Keratinocyte (primary cell): Measurements from ENCODE around the gene TUNAR. TPM values are rescaled to one million over a fixed set of nuclear protein-coding genes. Genes with fewer than 3 reads are reported as not detected.

Experiments used
- DNase-seq: peaks from one replicate; pipeline ENCODE4 v3.0.0-alpha.2; 2011; ENCODE audit warnings: low read depth, missing footprints, low spot score
- FAIRE-seq: peaks from 2 replicates; lab custom pipeline; 2011; peaks lifted over from hg19 to GRCh38; lab: Jason Lieb, UNC
- H2AFZ ChIP-seq: 2 replicates; pipeline ENCODE4 v1.6.0; 2012; ENCODE audit warnings: low read length, control low read depth, inconsistent platforms; ENCODE audit not compliant: control insufficient read depth
- H3K27ac ChIP-seq: 2 replicates; pipeline ENCODE4 v1.5.1; 2011; ENCODE audit warnings: low read length; ENCODE audit not compliant: control insufficient read depth, insufficient read depth
- H3K27me3 ChIP-seq: 3 replicates; pipeline ENCODE4 v1.6.0; 2011; ENCODE audit warnings: low read length; ENCODE audit not compliant: control insufficient read depth, insufficient read depth; ENCODE audit errors: extremely low read depth
- H3K36me3 ChIP-seq, 2 experiments: 2 replicates in 1 of 2; 3 replicates in 1 of 2; pipeline ENCODE4 v1.5.1; 2011; ENCODE audit warnings: low read length in 2 of 2, mild to moderate bottlenecking in 1 of 2; ENCODE audit not compliant: control insufficient read depth in 2 of 2, insufficient read depth in 2 of 2; ENCODE audit errors: extremely low read depth in 1 of 2
- H3K4me1 ChIP-seq: 3 replicates; pipeline ENCODE4 v1.5.1; 2011; ENCODE audit warnings: low read length; ENCODE audit not compliant: control insufficient read depth, insufficient read depth; ENCODE audit errors: extremely low read depth
- H3K4me2 ChIP-seq: 3 replicates; pipeline ENCODE4 v1.6.0; 2011; ENCODE audit warnings: low read depth, low read length; ENCODE audit not compliant: control insufficient read depth, insufficient read depth; ENCODE audit errors: extremely low read depth
- H3K4me3 ChIP-seq, 3 experiments: fragments of 200-600 bp in 1 of 3; sonication (generic) in 1 of 3; 2 replicates in 2 of 3; 3 replicates in 1 of 3; pipeline ENCODE4 v1.5.1; 2011 to 2016; ENCODE audit warnings: low read length in 3 of 3, mild to moderate bottlenecking in 3 of 3, control low read depth in 2 of 3, inconsistent platforms in 1 of 3, low read depth in 1 of 3, mixed read lengths in 1 of 3, mixed run types in 1 of 3, moderate library complexity in 1 of 3; ENCODE audit not compliant: control insufficient read depth in 2 of 3, insufficient read depth in 2 of 3; ENCODE audit errors: extremely low read depth in 1 of 3
- H3K79me2 ChIP-seq: 2 replicates; pipeline ENCODE4 v1.6.0; 2012; ENCODE audit warnings: low read length; ENCODE audit not compliant: control insufficient read depth, insufficient read depth
- H3K9ac ChIP-seq: 3 replicates; pipeline ENCODE4 v1.6.0; 2011; ENCODE audit warnings: low read length; ENCODE audit not compliant: control insufficient read depth, insufficient read depth; ENCODE audit errors: extremely low read depth
- H3K9me1 ChIP-seq: 3 replicates; pipeline ENCODE4 v1.6.0; 2011; ENCODE audit warnings: low read length; ENCODE audit not compliant: control insufficient read depth, insufficient read depth; ENCODE audit errors: extremely low read depth
- H3K9me3 ChIP-seq: 2 replicates; pipeline ENCODE4 v1.5.1; 2012; ENCODE audit warnings: low read depth, low read length; ENCODE audit not compliant: control insufficient read depth
- H4K20me1 ChIP-seq: 3 replicates; pipeline ENCODE4 v1.6.0; 2011; ENCODE audit warnings: low read length; ENCODE audit not compliant: control insufficient read depth, insufficient read depth; ENCODE audit errors: extremely low read depth
- CTCF ChIP-seq, 3 experiments: IDR thresholded peaks in 1 of 3; conservative IDR thresholded peaks in 1 of 3; optimal IDR thresholded peaks in 1 of 3; 2 replicates in 2 of 3; 3 replicates in 1 of 3; pipeline versions ENCODE3 to v1.5.1; 2011; ENCODE audit warnings: low read length in 3 of 3, mild to moderate bottlenecking in 3 of 3, moderate library complexity in 2 of 3, control low read depth in 1 of 3, inconsistent platforms in 1 of 3; ENCODE audit not compliant: insufficient read depth in 2 of 3; ENCODE audit errors: extremely low read depth in 1 of 3
- EZH2 ChIP-seq: IDR thresholded peaks from one replicate; pipeline ENCODE4 v1.6.1; 2012; ENCODE audit warnings: inconsistent platforms, mild to moderate bottlenecking, low read length, moderate library complexity
- dilution Hi-C: fragments of 300-500 bp; cut with MboI; formaldehyde crosslinking; loops from one replicate; pipeline ENCODE4 v1.7.0; 2020; ENCODE audit warnings: low sequenced_read_pairs; ENCODE audit not compliant: extremely low pct_ligation_motif_present
- polyA plus RNA-seq, 5 experiments: library from polyadenylated mRNA; depleted of rRNA in 3 of 5; stranded (reverse) in 3 of 5; stranded (forward) in 1 of 5; unstranded in 1 of 5; fragments of >200 nt; gene quantifications; 1 replicate in 1 of 5; 2 replicates in 3 of 5; 3 replicates in 1 of 5; pipeline versions ENCODE4 v1.2.1 to v1.2.3, GENCODE V29; 2011 to 2012; ENCODE audit warnings: missing spikeins in 2 of 5, low read depth in 1 of 5, low replicate concordance in 1 of 5

Gene TUNAR
- polyA plus RNA-seq, 1 donor (not counting 4 experiments of a cell fraction or from before 2014, with no cell fraction given) = not detected

GRCh38 chr14:95885278-95885677 lies 8.6 kb downstream of the TUNAR start:
- dilution Hi-C loops = no loop called here
- Histone ChIP-seq H3K36me3 (no peaks in the 10 kb centered on the region), H3K4me1 (no peaks in the 10 kb centered on the region), H3K79me2 (no peaks in the 10 kb centered on the region), H3K4me3 (no peak overlapping the region), H3K9me3 (no peaks in the 10 kb centered on the region), H4K20me1 (no peaks in the 10 kb centered on the region), H3K27me3 (no peaks in the 10 kb centered on the region), H2AFZ (no peak overlapping the region), H3K9me1 (no peaks in the 10 kb centered on the region), H3K4me2 (no peak overlapping the region), H3K27ac (no peak overlapping the region), H3K9ac (no peak overlapping the region)
- TF ChIP-seq CTCF (optimal IDR thresholded peaks at IDR 0.05 in 1 of 3, IDR thresholded peaks at IDR 0.05 in 1 of 3, conservative IDR thresholded peaks at IDR 0.05 in 1 of 3; ENCODE audit: extremely low read depth in 1 of 3, insufficient read depth in 2 of 3, low read length in 3 of 3) = no peak
- no peak for TF ChIP-seq EZH2
- no peak for DNase-seq
- FAIRE-seq = no peak

DNA sequence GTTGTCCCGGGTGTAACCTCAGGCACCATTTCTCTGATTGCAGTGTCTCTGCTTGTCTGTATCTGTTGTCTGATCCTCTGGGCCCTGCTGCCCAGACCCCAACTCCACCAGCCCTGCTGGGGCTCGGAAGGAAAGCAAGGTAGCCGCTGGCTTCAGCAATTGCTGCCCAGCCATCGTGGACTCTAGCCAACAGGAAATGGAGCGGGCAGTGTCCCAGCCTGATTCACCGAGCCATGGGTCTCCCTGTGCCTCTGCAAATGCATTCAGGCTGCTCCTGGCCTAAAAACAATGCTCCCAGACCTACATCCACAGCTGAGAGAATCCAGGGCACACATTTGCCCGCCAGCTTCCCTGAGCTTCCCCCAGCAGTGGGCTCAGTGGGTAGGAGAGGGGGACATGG lies 9.2 kb downstream of the TUNAR start:
- H3K4me2 ChIP-seq = no peak overlapping the region
- FAIRE-seq = no peak
- H3K4me3 ChIP-seq = no peak overlapping the region
- H3K9me1 ChIP-seq = no peaks in the 10 kb centered on the region
- H2AFZ ChIP-seq = no peak overlapping the region
- H3K4me1 ChIP-seq = no peaks in the 10 kb centered on the region
- dilution Hi-C loops = no loop called here
- no peak overlapping the region for H3K9ac ChIP-seq
- no peak overlapping the region for H3K27ac ChIP-seq
- TF ChIP-seq EZH2 = no peak
- TF ChIP-seq CTCF (optimal IDR thresholded peaks at IDR 0.05 in 1 of 3, IDR thresholded peaks at IDR 0.05 in 1 of 3, conservative IDR thresholded peaks at IDR 0.05 in 1 of 3; ENCODE audit: extremely low read depth in 1 of 3, insufficient read depth in 2 of 3, low read length in 3 of 3) = no peak
- no peaks in the 10 kb centered on the region for H3K36me3 ChIP-seq
- DNase-seq = no peak
- no peaks in the 10 kb centered on the region for H3K79me2 ChIP-seq
- no peaks in the 10 kb centered on the region for H3K27me3 ChIP-seq
- no peaks in the 10 kb centered on the region for H3K9me3 ChIP-seq
- no peaks in the 10 kb centered on the region for H4K20me1 ChIP-seq
